Tibial nerve (tissue), 4 donors: Measurements from ENCODE around the gene ABCF2. TPM values are rescaled to one million over a fixed set of nuclear protein-coding genes. Genes with fewer than 3 reads are reported as not detected.

Source experiments
- DNase-seq, 2 donors: peaks; one replicate each; pipeline ENCODE4 v3.0.0-alpha.2; 2019; ENCODE audit warnings: low spot score in 2 of 2
- H3K27ac ChIP-seq, 4 donors: fragments of 200-600 bp; sonication (generic) in 3 of 4; one replicate each; pipeline ENCODE4 v1.5.1; 2017 to 2019; ENCODE audit warnings: mild to moderate bottlenecking in 1 of 4
- H3K27me3 ChIP-seq, 2 donors: fragments of 200-600 bp; sonication (generic) in 1 of 2; one replicate each; pipeline versions ENCODE4 v1.5.1 to v1.6.0; 2017 to 2019
- H3K36me3 ChIP-seq, 3 donors: fragments of 200-600 bp; sonication (generic); one replicate each; pipeline ENCODE4 v1.5.1; 2018 to 2019
- H3K4me1 ChIP-seq, 4 donors: fragments of 200-600 bp; sonication (generic) in 3 of 4; one replicate each; pipeline ENCODE4 v1.5.1; 2017 to 2019
- H3K4me3 ChIP-seq, 4 donors: fragments of 200-600 bp; sonication (generic) in 3 of 4; one replicate each; pipeline ENCODE4 v1.5.1; 2017 to 2019; ENCODE audit warnings: mild to moderate bottlenecking in 1 of 4, moderate library complexity in 1 of 4
- H3K9me3 ChIP-seq, 4 donors: fragments of 200-600 bp; sonication (generic) in 3 of 4; one replicate each; pipeline ENCODE4 v1.5.1; 2017 to 2019
- CTCF ChIP-seq, 5 experiments: fragments of 200-600 bp in 3 of 5; fragments of 450-650 bp in 2 of 5; sonication (generic) in 3 of 5; IDR thresholded peaks; one replicate each; pipeline ENCODE4 v1.5.1; 2016 to 2019; ENCODE audit warnings: antibody characterized with exemption in 5 of 5, mild to moderate bottlenecking in 3 of 5, moderate library complexity in 2 of 5
- EP300 ChIP-seq, 2 donors: sonication (generic); formaldehyde crosslinking; IDR thresholded peaks; one replicate each; pipeline ENCODE4 v1.6.1; 2017; ENCODE audit warnings: antibody characterized with exemption in 2 of 2, mild to moderate bottlenecking in 1 of 2
- POLR2A ChIP-seq, 2 donors: fragments of 450-650 bp; IDR thresholded peaks; one replicate each; pipeline ENCODE4 v1.6.1; 2017; ENCODE audit warnings: antibody characterized with exemption in 2 of 2, mild to moderate bottlenecking in 2 of 2, moderate library complexity in 2 of 2
- WGBS, 2 donors: methylation state at CpG; one replicate each; pipeline ENCODE4 v1.1.5; 2018; 5-methylcytosine and 5-hydroxymethylcytosine counted together
- total RNA-seq, 4 donors: library from RNA; depleted of rRNA; stranded (reverse); fragments of >200 nt; gene quantifications; one replicate each; pipeline ENCODE4 v1.1.0, GENCODE V29; 2016

The ABCF2 gene
- total RNA-seq, 4 donors from 2014 or later, result 34.3 to 72.9 (median 34.9) TPM

DNA sequence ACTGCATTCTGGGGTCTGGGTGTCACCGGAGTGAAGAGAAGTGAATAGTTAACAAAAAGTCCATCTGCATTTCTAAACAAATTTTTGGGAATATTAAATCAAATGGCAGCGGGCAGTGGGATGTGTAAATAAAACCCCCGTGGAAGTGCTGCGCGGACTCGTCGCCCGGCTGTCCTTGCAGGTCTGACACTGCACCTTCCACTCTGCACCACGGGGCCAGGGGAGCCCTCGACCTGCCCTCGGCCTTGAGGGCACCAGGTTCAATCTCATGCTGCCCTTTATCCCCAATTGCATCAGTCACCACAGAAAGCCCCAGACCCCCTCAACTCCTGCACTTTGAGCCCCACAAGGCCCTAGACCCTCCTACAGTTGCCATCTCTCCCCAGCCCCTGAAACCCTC is 27.8 kb upstream of the ABCF2 start:
- Histone ChIP-seq H3K36me3 (no peaks in the 10 kb centered on the region), H3K4me3 (no peak overlapping the region), H3K4me1 (peaks cover 0 to 31% (median 18%) of the 10 kb centered on the region in 4 donors), H3K27ac (no peak overlapping the region), H3K9me3 (no peaks in the 10 kb centered on the region), H3K27me3 (no peaks in the 10 kb centered on the region)
- DNase-seq, result no peak
- TF ChIP-seq POLR2A (IDR thresholded peaks at IDR 0.05) (no peak), EP300 (IDR thresholded peaks at IDR 0.05) (no peak)
- WGBS, 2 donors, result 83 to 87% methylated on average over 11 of the region's 11 CpGs

DNA sequence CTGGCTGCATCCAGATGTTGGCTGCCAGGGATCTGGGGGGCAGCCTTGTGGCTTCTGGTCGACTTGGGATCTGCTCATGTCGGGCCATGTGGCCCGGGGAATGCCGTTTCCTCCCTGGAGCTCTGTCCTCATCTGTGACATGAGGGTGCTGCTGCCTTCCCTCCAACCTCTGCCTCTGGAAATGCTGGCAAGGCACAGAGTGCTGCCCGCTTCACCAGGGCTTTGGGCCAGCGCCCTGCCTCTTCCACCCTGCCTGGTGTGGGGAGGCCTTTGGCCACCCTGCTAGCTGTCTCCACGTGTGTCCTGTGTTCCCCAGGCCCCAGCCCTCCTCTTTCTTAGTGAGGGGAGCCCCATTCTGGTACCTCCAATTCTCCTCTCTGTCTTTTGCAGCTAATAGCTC is 27.3 kb upstream of the ABCF2 start:
- H3K4me3 ChIP-seq, result no peak overlapping the region
- WGBS, 2 donors, result 50 to 52% methylated on average over 4 to 6 of the region's 7 CpGs
- no peak for TF ChIP-seq CTCF (IDR thresholded peaks at IDR 0.05)
- no peak for TF ChIP-seq EP300 (IDR thresholded peaks at IDR 0.05)
- TF ChIP-seq POLR2A (IDR thresholded peaks at IDR 0.05), result no peak
- no peak overlapping the region for H3K27ac ChIP-seq
- no peaks in the 10 kb centered on the region for H3K27me3 ChIP-seq
- H3K4me1 ChIP-seq, result peaks cover 0 to 37% (median 23%) of the 10 kb centered on the region in 4 donors
- H3K9me3 ChIP-seq, result no peaks in the 10 kb centered on the region
- DNase-seq, result no peak
- no peaks in the 10 kb centered on the region for H3K36me3 ChIP-seq

GRCh38 chr7:151252961-151253711 is 26.1 kb upstream of the ABCF2 start:
- H3K4me3 ChIP-seq, result no peak overlapping the region
- H3K36me3 ChIP-seq, result no peaks in the 10 kb centered on the region
- no peaks in the 10 kb centered on the region for H3K27me3 ChIP-seq
- H3K27ac ChIP-seq, result peak overlapping the region in 3 of 4 donors; percentile 84 to 99 (median 96)
- DNase-seq, result no peak
- H3K4me1 ChIP-seq, result peaks cover 0 to 43% (median 23%) of the 10 kb centered on the region in 4 donors
- H3K9me3 ChIP-seq, result no peaks in the 10 kb centered on the region
- TF ChIP-seq CTCF (IDR thresholded peaks at IDR 0.05), result no peak
- no peak for TF ChIP-seq EP300 (IDR thresholded peaks at IDR 0.05)
- TF ChIP-seq POLR2A (IDR thresholded peaks at IDR 0.05), result no peak
- WGBS, 2 donors, result 50 to 59% methylated on average over 17 of the region's 17 CpGs

DNA sequence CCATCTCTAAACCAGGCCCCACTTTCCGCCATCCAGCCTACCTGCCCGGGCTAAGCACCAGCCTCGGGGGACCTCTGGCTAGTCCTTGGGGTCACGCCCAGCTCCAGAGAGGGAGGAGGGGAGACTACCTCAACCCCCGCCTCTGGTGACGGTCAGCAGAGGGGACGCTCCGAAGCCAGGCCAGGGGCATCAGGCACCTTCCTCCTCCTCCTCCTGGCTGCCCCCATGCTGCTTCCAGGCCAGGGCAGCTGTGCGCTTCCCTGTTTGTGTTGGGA is 25.5 kb upstream of the ABCF2 start:
- no peak for DNase-seq
- no peak for TF ChIP-seq POLR2A (IDR thresholded peaks at IDR 0.05)
- no peak for TF ChIP-seq EP300 (IDR thresholded peaks at IDR 0.05)
- TF ChIP-seq CTCF (IDR thresholded peaks at IDR 0.05), result no peak
- Histone ChIP-seq H3K27ac (peak overlapping the region; percentile 84 to 99 (median 93)), H3K4me3 (peak overlapping the region; percentile 52 to 90 (median 71)), H3K4me1 (peaks cover 0 to 49% (median 24%) of the 10 kb centered on the region in 4 donors), H3K36me3 (no peaks in the 10 kb centered on the region), H3K9me3 (no peaks in the 10 kb centered on the region), H3K27me3 (no peaks in the 10 kb centered on the region)
- WGBS, 2 donors, result 10 to 14% methylated on average over 9 of the region's 9 CpGs

DNA sequence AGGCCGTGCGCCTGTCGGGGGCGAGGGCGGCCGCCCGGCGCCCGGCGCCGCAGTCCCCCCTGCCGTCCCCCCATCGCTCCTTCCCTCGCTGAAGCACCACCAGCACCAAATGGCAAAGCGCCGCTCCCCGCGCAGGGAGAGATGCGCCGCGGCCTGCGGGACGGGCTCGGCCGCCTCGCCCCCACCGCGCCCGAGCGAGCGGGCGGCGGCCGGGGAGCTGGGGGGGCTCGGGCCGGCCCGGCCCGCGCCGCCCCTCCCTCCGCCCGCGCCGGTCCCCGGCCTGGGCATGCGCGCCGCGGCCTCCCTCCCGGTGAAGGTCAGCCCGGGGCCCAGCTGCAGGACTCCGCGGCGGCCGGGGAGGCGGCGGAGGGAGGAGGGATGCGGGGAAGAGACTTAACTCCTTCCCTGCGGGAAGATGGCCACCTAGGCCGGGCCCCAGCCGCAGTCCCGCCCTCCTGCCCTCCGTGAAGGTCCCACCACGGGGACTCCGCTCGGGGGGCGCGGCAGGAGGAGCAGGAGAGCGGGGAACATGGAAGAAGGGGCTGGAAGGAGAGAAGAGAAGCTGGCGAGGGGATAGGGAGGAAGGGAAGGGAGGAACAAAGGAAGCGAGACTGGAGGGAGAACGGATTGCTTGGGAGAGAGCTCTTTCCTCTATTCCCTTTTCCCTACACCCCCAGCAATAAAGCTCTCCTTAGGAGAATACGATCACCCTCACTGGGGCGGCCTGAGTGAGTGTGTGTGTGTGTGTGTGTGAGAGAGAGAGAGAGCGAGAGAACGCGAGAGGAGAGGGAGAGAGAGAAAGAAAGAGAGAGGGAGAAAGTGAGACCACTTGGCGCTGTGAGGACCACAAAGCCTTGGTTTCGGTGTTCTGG is 24.9 kb upstream of the ABCF2 start:
- Histone ChIP-seq H3K4me1 (peaks cover 0 to 55% (median 29%) of the 10 kb centered on the region in 4 donors), H3K36me3 (no peaks in the 10 kb centered on the region), H3K9me3 (no peaks in the 10 kb centered on the region), H3K27me3 (no peaks in the 10 kb centered on the region), H3K27ac (peak overlapping the region; percentile 85 to 99 (median 93)), H3K4me3 (peak overlapping the region; percentile 52 to 90 (median 71))
- peak in 1 of 2 donors; percentile 68 for TF ChIP-seq EP300 (IDR thresholded peaks at IDR 0.05)
- peak in 1 of 2 donors; percentile 6 for TF ChIP-seq POLR2A (IDR thresholded peaks at IDR 0.05)
- TF ChIP-seq CTCF (IDR thresholded peaks at IDR 0.05), result no peak
- 2% methylated on average over 20 to 51 of the region's 79 CpGs for WGBS, 2 donors
- DNase-seq, result peak; percentile 45 to 50
